H1 (cell line): ENCODE data around the gene RBMS1. TPM values are rescaled to one million over a fixed set of nuclear protein-coding genes. Genes with fewer than 3 reads are reported as not detected.

ENCODE experiments used
- CTCF ChIA-PET: fragments of 300-600 bp; sonication (Branson Sonifier 250); formaldehyde crosslinking; loops from one replicate; lab custom pipeline; 2021; ENCODE audit not compliant: partially characterized antibody; lab: Charles Lee
- POLR2A ChIA-PET: fragments of 300-600 bp; sonication (Branson Sonifier 250); formaldehyde crosslinking; loops from one replicate; lab custom pipeline; 2021; ENCODE audit warnings: inconsistent platforms; ENCODE audit not compliant: partially characterized antibody; lab: Charles Lee
- DNase-seq, 2 experiments: peaks; one replicate each; pipeline versions ENCODE4 v3.0.0 to v3.0.0-alpha.2; 2010 to 2022; ENCODE audit warnings: low spot score in 2 of 2, low read depth in 1 of 2, mixed read lengths in 1 of 2
- FAIRE-seq: peaks from 2 replicates; lab custom pipeline; 2011; peaks lifted over from hg19 to GRCh38; lab: Jason Lieb, UNC
- H2AFZ ChIP-seq: 2 replicates; pipeline ENCODE4 v1.8.1; 2012; ENCODE audit warnings: low read length, inconsistent platforms
- H2AK5ac ChIP-seq: 2 replicates; pipeline ENCODE4 v1.6.1; 2013; ENCODE audit warnings: low read depth, low read length
- H2BK120ac ChIP-seq: replicated peaks from 2 replicates; pipeline ENCODE3; 2013; ENCODE audit warnings: low read depth, low read length, inconsistent platforms
- H2BK12ac ChIP-seq: 2 replicates; pipeline ENCODE4 v1.6.1; 2013; ENCODE audit warnings: low read depth, low read length
- H2BK15ac ChIP-seq: 2 replicates; pipeline ENCODE4 v1.6.1; 2013; ENCODE audit warnings: low read length
- H2BK20ac ChIP-seq: 2 replicates; pipeline ENCODE4 v1.6.1; 2013; ENCODE audit warnings: low read length
- H2BK5ac ChIP-seq: 2 replicates; pipeline ENCODE4 v1.6.1; 2013; ENCODE audit warnings: low read depth, low read length
- H3K14ac ChIP-seq: 2 replicates; pipeline ENCODE4 v1.6.1; 2013; ENCODE audit warnings: inconsistent platforms; ENCODE audit not compliant: insufficient read length
- H3K18ac ChIP-seq: 2 replicates; pipeline ENCODE4 v1.6.1; 2013; ENCODE audit warnings: low read length; ENCODE audit errors: extremely low read depth
- H3K23ac ChIP-seq: 2 replicates; pipeline ENCODE4 v1.6.1; 2013; ENCODE audit warnings: inconsistent platforms; ENCODE audit not compliant: insufficient read length
- H3K23me2 ChIP-seq: 2 replicates; pipeline ENCODE4 v1.6.1; 2013; ENCODE audit warnings: low read depth, low read length
- H3K27ac ChIP-seq: 2 replicates; pipeline ENCODE4 v1.6.1; 2011; ENCODE audit warnings: low read depth, low read length, inconsistent platforms
- H3K27me3 ChIP-seq, 4 experiments: replicated peaks in 1 of 4; 1 replicate in 1 of 4; 2 replicates in 3 of 4; pipeline versions ENCODE4 v1.6.1 to v1.8.1; 2011 to 2013; ENCODE audit warnings: low read length in 3 of 4, mild to moderate bottlenecking in 3 of 4, inconsistent platforms in 2 of 4, mixed read lengths in 2 of 4, moderate library complexity in 1 of 4; ENCODE audit not compliant: control insufficient read depth in 3 of 4, insufficient read depth in 3 of 4; ENCODE audit errors: extremely low read depth in 1 of 4
- H3K36me3 ChIP-seq, 4 experiments: 2 replicates each; pipeline versions ENCODE4 v1.6.1 to v1.8.1; 2011 to 2013; ENCODE audit warnings: mild to moderate bottlenecking in 4 of 4, low read length in 3 of 4, moderate library complexity in 2 of 4, control low read depth in 1 of 4, inconsistent platforms in 1 of 4; ENCODE audit not compliant: insufficient read depth in 4 of 4, control insufficient read depth in 2 of 4
- H3K4ac ChIP-seq: replicated peaks from 2 replicates; pipeline ENCODE3; 2013; ENCODE audit warnings: low read length, low read depth, mixed read lengths, inconsistent platforms; ENCODE audit not compliant: insufficient read length
- H3K4me1 ChIP-seq, 4 experiments: replicated peaks in 1 of 4; 1 replicate in 1 of 4; 2 replicates in 3 of 4; pipeline versions ENCODE4 v1.6.1 to v1.8.1; 2011 to 2013; ENCODE audit warnings: low read length in 3 of 4, inconsistent platforms in 2 of 4, mixed read lengths in 1 of 4; ENCODE audit not compliant: insufficient read depth in 4 of 4, control insufficient read depth in 3 of 4
- H3K4me2 ChIP-seq, 2 experiments: 2 replicates each; pipeline versions ENCODE4 v1.6.1 to v1.8.1; 2011 to 2013; ENCODE audit warnings: low read depth in 2 of 2, low read length in 2 of 2, control low read depth in 1 of 2, inconsistent platforms in 1 of 2, mild to moderate bottlenecking in 1 of 2; ENCODE audit not compliant: insufficient read depth in 1 of 2
- H3K4me3 ChIP-seq, 4 experiments: fragments of 200-600, 300-600 bp in 1 of 4; sonication (generic), shearing (Covaris generic), sonication (Bioruptor Twin) in 1 of 4; 2 replicates each; pipeline versions ENCODE4 v1.5.1 to v1.8.1; 2011 to 2016; ENCODE audit warnings: low read length in 4 of 4, low read depth in 3 of 4, control low read depth in 2 of 4, inconsistent platforms in 2 of 4, mild to moderate bottlenecking in 2 of 4, mixed read lengths in 1 of 4, moderate library complexity in 1 of 4; ENCODE audit not compliant: insufficient read depth in 2 of 4; ENCODE audit errors: extremely low read depth in 1 of 4
- H3K56ac ChIP-seq: replicated peaks from 2 replicates; pipeline ENCODE3; 2013; ENCODE audit warnings: low read depth, mild to moderate bottlenecking, mixed read lengths, low read length, inconsistent platforms; ENCODE audit not compliant: insufficient read length
- H3K79me1 ChIP-seq: 2 replicates; pipeline ENCODE4 v1.6.1; 2013; ENCODE audit warnings: low read depth, low read length, control low read depth
- H3K79me2 ChIP-seq, 2 experiments: 2 replicates each; pipeline versions ENCODE4 v1.6.1 to v1.8.1; 2012 to 2013; ENCODE audit warnings: low read length in 2 of 2, mild to moderate bottlenecking in 2 of 2, inconsistent platforms in 1 of 2; ENCODE audit not compliant: insufficient read depth in 2 of 2, control insufficient read depth in 1 of 2
- H3K9ac ChIP-seq, 4 experiments: replicated peaks in 1 of 4; 1 replicate in 1 of 4; 2 replicates in 3 of 4; pipeline versions ENCODE4 v1.6.1 to v1.8.1; 2011 to 2013; ENCODE audit warnings: low read depth in 3 of 4, low read length in 3 of 4, control low read depth in 2 of 4, mild to moderate bottlenecking in 2 of 4, moderate library complexity in 2 of 4, inconsistent platforms in 1 of 4; ENCODE audit errors: extremely low read depth in 1 of 4
- H3K9me3 ChIP-seq, 2 experiments: 2 replicates each; pipeline versions ENCODE4 v1.6.1 to v1.8.1; 2012 to 2013; ENCODE audit warnings: mild to moderate bottlenecking in 2 of 2, moderate library complexity in 2 of 2, control low read depth in 1 of 2, inconsistent platforms in 1 of 2, low read depth in 1 of 2, low read length in 1 of 2, mixed read lengths in 1 of 2; ENCODE audit not compliant: insufficient read depth in 2 of 2
- H4K20me1 ChIP-seq, 2 experiments: replicated peaks in 1 of 2; 2 replicates each; pipeline versions ENCODE3 to v1.8.1; 2011 to 2013; ENCODE audit warnings: inconsistent platforms in 2 of 2, low read length in 2 of 2, mild to moderate bottlenecking in 1 of 2; ENCODE audit not compliant: insufficient read depth in 2 of 2, control insufficient read depth in 1 of 2
- H4K5ac ChIP-seq: 2 replicates; pipeline ENCODE4 v1.6.1; 2013; ENCODE audit warnings: low read length, low read depth, mixed read lengths, inconsistent platforms; ENCODE audit not compliant: insufficient read length
- H4K8ac ChIP-seq: 2 replicates; pipeline ENCODE4 v1.8.0; 2013; ENCODE audit warnings: mild to moderate bottlenecking, moderate library complexity, low read length, inconsistent platforms; ENCODE audit not compliant: insufficient read depth; ENCODE audit errors: extremely low read depth
- H4K91ac ChIP-seq: replicated peaks from 2 replicates; pipeline ENCODE3; 2013; ENCODE audit warnings: low read length, mixed read lengths, inconsistent platforms; ENCODE audit not compliant: insufficient read length
- CBX5 ChIP-seq: fragments of 300-800, 300-1000 bp; sonication (generic); IDR thresholded peaks from 2 replicates; pipeline ENCODE4 v1.7.1; 2016; ENCODE audit warnings: antibody characterized with exemption, low read length, low read depth
- CEBPB ChIP-seq: IDR thresholded peaks from 2 replicates; pipeline ENCODE4 v1.6.1; 2012; ENCODE audit warnings: low read depth, low read length
- PHF8 ChIP-seq: fragments of 200-600 bp; sonication (generic); conservative IDR thresholded peaks from 2 replicates; pipeline ENCODE4 v1.7.1; 2012; ENCODE audit warnings: low read depth, mild to moderate bottlenecking, inconsistent platforms, low read length, moderate library complexity
- TBP ChIP-seq: IDR thresholded peaks from 2 replicates; pipeline ENCODE4 v1.6.1; 2011; ENCODE audit warnings: low read depth, low read length, improper control_type of control experiment
- WGBS, 2 experiments: shearing (Covaris generic) in 1 of 2; methylation state at CpG; one replicate each; pipeline versions ENCODE4 v1.1.6 to v1.1.7; 2013 to 2015; ENCODE audit warnings: low lambda C conversion rate in 2 of 2, mixed read lengths in 2 of 2, inconsistent platforms in 1 of 2, low coverage in 1 of 2, missing lambda C conversion rate in 1 of 2; ENCODE audit not compliant: insufficient replicate concordance in 2 of 2, insufficient coverage in 1 of 2, insufficient read length in 1 of 2; ENCODE audit errors: extremely low coverage in 1 of 2, missing lambda C conversion rate in 1 of 2; 5-methylcytosine and 5-hydroxymethylcytosine counted together
- polyA plus RNA-seq, 7 experiments: library from polyadenylated mRNA; depleted of rRNA in 3 of 7; stranded (reverse) in 5 of 7; unstranded in 2 of 7; fragments of >200 nt in 5 of 7; fragments of 200-250 nt in 2 of 7; gene quantifications; 1 replicate in 5 of 7; 2 replicates in 1 of 7; 4 replicates in 1 of 7; pipeline versions ENCODE4 v1.2.1 to v1.2.3, GENCODE V29; 2011 to 2013; ENCODE audit warnings: missing spikeins in 2 of 7, mixed read lengths in 2 of 7
- total RNA-seq: library from RNA; stranded (reverse); fragmentation: NEBNext Ultra II Directional; extraction: Animal tissue kit (Norgen Biotek cat#: 25700); gene quantifications from 2 replicates; pipeline ENCODE4 v1.2.1, GENCODE V29; 2021

Gene RBMS1
- total and polyA plus RNA-seq, 2 of the 8 experiments (the other 6 are each of a cell fraction or from before 2014, with no cell fraction given): 53.7 to 60.0 TPM

DNA sequence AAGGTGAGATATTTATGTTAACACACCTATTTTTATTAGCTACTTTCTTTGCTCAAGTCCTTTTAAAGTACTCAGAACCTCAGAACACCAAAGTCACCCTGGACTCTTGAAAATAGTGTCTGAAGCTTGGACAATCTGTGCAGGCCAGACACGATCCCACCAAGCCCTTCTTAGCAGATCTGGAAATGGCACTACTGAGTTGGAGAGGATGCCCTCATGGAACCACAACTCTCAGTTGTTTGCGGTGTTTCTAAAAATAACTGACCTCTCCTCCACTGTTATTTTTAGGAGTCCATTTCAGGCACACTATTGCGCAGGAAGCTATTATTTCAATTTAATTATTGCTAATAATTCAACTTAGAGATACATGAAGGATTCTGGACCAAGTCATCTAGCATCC, 190.1 kb downstream of the RBMS1 start:
- no peak overlapping the region for H2BK12ac ChIP-seq
- no peak overlapping the region for H3K27ac ChIP-seq
- no peak overlapping the region for H2BK15ac ChIP-seq
- POLR2A ChIA-PET: interaction anchor here (1.6 kb wide), 1 partner anchor 10 kb away, joined by 3 read pairs; no protein-coding TSS in a partner anchor
- no peak overlapping the region for H3K4me2 ChIP-seq
- H3K14ac ChIP-seq: no peak overlapping the region
- H3K79me1 ChIP-seq: no peaks in the 10 kb centered on the region; the same call in 1 of the 2 replicates
- H3K9me3 ChIP-seq: no peaks in the 10 kb centered on the region
- H4K5ac ChIP-seq: no peak overlapping the region
- H3K18ac ChIP-seq: no peak overlapping the region
- no peak for TF ChIP-seq CBX5
- TF ChIP-seq PHF8: no peak
- no peak for TF ChIP-seq CEBPB
- TF ChIP-seq TBP: no peak
- TF ChIP-seq, all 59 proteins: peak for 0
- WGBS, 2 experiments: 98% methylated on average over 3 of the region's 3 CpGs; no CpG with 5 or more reads in 1 of the 2 experiments
- Histone ChIP-seq H4K91ac (no peak overlapping the region), H3K4me1 (peaks cover 0 to 4% (median under 1%) of the 10 kb centered on the region in 4 experiments; a peak in 2 of 7 replicates), H3K36me3 (peaks cover 0 to 25% (median 3%) of the 10 kb centered on the region in 4 experiments; a peak in 4 of 8 replicates), H3K56ac (no peak overlapping the region), H3K23me2 (no peaks in the 10 kb centered on the region), H2AK5ac (no peak overlapping the region), H2AFZ (no peak overlapping the region), H3K4ac (no peak overlapping the region), H3K9ac (no peak overlapping the region), H3K23ac (no peak overlapping the region), H3K27me3 (no peaks in the 10 kb centered on the region), H4K8ac (no peak overlapping the region), H2BK120ac (no peak overlapping the region), H2BK5ac (no peak overlapping the region), H2BK20ac (no peak overlapping the region), H3K79me2 (no peaks in the 10 kb centered on the region), H3K4me3 (no peak overlapping the region), H4K20me1 (no peaks in the 10 kb centered on the region)
- no peak for FAIRE-seq
- DNase-seq: no peak
- CTCF ChIA-PET: interaction anchor here (1.2 to 2.7 kb wide), 7 partner anchors 10 to 346 kb away, joined by 3 to 11 read pairs (median 6); no protein-coding TSS in a partner anchor
